Measurements from ENCODE around the gene SRP14. TPM values are rescaled to one million over a fixed set of nuclear protein-coding genes. Genes with fewer than 3 reads are reported as not detected.
"Not testable (repeated sequence)": the region's sequence is repeated elsewhere in the genome, so short reads cannot be mapped to it uniquely, and the experiment has no call there.

SRP14 gene
- total RNA-seq, 3 donors from 2014 or later: 131 to 154 (median 142) TPM

DNA sequence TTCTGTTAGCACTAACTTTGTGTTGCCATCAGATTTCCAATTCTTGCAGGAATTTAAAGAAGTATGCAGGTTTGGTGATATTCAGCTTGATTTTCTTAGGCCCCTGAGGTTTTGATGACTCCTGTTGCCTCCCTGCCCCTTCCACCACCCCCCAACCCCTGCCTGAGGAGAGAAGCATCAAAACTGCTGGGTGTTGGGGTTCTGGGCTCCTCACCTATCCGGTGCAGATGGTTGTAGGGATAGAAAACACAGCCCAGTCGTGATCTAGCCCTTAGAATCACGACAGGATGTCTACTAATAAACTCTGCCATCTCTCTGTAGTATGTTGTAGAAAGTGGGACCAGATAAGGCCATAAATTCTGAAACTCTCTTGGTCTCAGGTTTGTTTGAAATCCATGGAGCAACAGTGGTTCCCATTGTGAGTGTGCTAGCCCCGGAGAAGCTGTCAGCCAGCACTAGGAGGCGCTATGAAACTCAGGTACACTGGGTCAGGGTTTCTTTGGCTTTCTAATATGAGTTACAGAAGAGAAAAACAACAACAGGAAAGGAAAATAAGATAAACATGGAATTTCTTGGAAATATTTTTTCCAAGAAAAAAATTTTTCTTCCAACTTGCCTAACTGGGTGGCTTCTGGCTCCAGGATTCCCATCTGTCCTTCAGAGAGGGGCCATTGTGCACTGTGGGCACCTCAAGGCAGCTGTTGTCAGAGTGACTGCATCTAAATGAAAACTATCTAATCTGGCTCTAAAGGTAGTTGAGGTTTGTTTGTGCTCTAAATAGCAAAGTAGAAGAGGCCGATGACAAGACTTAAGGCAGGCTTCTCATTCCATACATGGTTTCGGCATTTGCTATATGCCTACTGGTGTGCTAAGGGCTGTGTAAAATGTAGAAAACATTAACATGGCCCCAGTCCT, 8.7 kb downstream of the SRP14 start:
- peak in 2 of 3 donors; percentile 46 to 69 for DNase-seq

GRCh38 chr15:40028853-40029252, 10.1 kb downstream of the SRP14 start:
- intact Hi-C loops (cut with DNase I, micrococcal nuclease): no loop called here
- H3K36me3 ChIP-seq (ENCODE audit: low read depth): peaks cover 6% of the 10 kb centered on the region
- ATAC-seq (no peak), DNase-seq (no peak)
- H3K9me3 ChIP-seq: no peaks in the 10 kb centered on the region
- no peak overlapping the region for H3K4me3 ChIP-seq
- H3K4me1 ChIP-seq (ENCODE audit: low read depth): no peaks in the 10 kb centered on the region
- TF ChIP-seq CTCF (IDR thresholded peaks at IDR 0.05): no peak

More for the DNA sequence above, 8.7 kb downstream of the SRP14 start:
- Histone ChIP-seq H3K4me1 (ENCODE audit: low read depth) (no peaks in the 10 kb centered on the region), H3K9me3 (no peaks in the 10 kb centered on the region), H3K4me3 (no peak overlapping the region), H3K36me3 (ENCODE audit: low read depth) (peaks cover 6% of the 10 kb centered on the region)
- TF ChIP-seq CTCF (IDR thresholded peaks at IDR 0.05): peak; percentile 29
- ATAC-seq: peak; percentile 68
- intact Hi-C loops (cut with DNase I, micrococcal nuclease): loop anchor here in 1 of 2 donors (5.0 kb wide), 1 partner anchor 192 kb away; no protein-coding TSS in a partner anchor

- no peak for DNase-seq
- intact Hi-C loops (cut with DNase I, micrococcal nuclease): no loop called here
- no peaks in the 10 kb centered on the region for H3K9me3 ChIP-seq
- no peak for TF ChIP-seq CTCF (IDR thresholded peaks at IDR 0.05)
- ATAC-seq: no peak
- H3K4me1 ChIP-seq (ENCODE audit: low read depth): no peaks in the 10 kb centered on the region
- peaks cover under 1% of the 10 kb centered on the region for H3K36me3 ChIP-seq (ENCODE audit: low read depth)
- H3K4me3 ChIP-seq: no peak overlapping the region
These were observed 10.8 kb downstream of the SRP14 start for GRCh38 chr15:40028193-40028592.

DNA sequence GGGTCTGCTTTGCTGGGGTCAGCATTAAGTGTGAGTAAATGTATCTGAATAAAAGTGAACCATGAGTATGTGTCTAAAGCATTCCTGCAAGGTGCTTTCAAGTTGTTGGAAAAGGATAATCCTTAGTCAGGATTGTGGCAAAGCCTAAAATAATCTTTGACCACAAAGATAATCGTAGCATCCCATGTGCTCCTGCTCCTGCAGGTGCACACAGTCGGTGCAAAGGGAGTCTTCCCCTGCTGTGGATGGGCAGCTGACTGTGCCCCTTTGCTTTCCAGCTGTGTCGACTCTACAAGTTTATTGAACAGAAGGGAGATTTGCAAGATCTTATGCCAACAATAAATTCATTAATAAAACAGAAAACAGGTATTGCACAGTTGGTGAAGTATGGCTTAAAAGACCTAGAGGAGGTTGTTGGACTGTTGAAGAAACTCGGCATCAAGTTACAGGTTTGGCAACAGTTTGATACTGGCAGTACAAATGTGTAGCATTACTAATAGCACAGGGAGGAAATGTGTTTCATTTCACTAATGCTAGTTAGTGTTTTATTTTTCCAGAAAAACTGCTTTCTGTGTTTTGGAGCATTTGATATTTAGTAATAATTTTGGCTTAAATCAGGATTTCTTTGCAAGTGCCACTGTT, 22.6 kb downstream of the SRP14 start:
- H3K9me3 ChIP-seq: peaks cover 14% of the 10 kb centered on the region
- H3K4me3 ChIP-seq: no peak overlapping the region
- no peaks in the 10 kb centered on the region for H3K36me3 ChIP-seq (ENCODE audit: low read depth)
- no peak for ATAC-seq
- no peak for DNase-seq
- TF ChIP-seq CTCF (IDR thresholded peaks at IDR 0.05): no peak
- intact Hi-C loops (cut with DNase I, micrococcal nuclease): no loop called here
- H3K4me1 ChIP-seq (ENCODE audit: low read depth): no peaks in the 10 kb centered on the region

GRCh38 chr15:40014390-40014789, 24.6 kb downstream of the SRP14 start:
- intact Hi-C loops (cut with DNase I, micrococcal nuclease): no loop called here

DNA sequence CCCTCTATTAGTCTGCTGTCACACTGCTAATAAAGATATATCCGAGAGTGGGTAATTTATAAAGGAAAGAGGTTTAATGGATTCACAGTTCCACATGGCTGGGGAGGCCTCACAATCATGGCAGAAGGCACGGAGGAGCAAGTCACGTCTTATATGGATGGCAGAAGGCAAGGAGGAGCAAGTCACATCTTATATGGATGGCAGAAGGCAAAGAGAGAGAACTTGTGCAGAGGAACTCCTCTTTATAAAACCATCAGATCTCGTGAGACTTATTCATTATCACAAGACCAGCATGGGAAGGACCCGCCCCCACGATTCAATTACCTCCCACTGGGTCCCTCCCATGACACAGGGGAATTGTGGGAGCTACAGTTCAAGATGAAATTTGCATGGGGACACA, 25.6 kb downstream of the SRP14 start:
- ATAC-seq; H3K36me3 ChIP-seq (ENCODE audit: low read depth); H3K4me3 ChIP-seq; DNase-seq; H3K4me1 ChIP-seq (ENCODE audit: low read depth); intact Hi-C loops (cut with DNase I, micrococcal nuclease): not testable (repeated sequence)
- H3K9me3 ChIP-seq: peaks cover 14% of the 10 kb centered on the region

More at GRCh38 chr15:40014390-40014789, 24.6 kb downstream of the SRP14 start:
- no peaks in the 10 kb centered on the region for H3K4me1 ChIP-seq (ENCODE audit: low read depth)
- no peak overlapping the region for H3K4me3 ChIP-seq
- TF ChIP-seq CTCF (IDR thresholded peaks at IDR 0.05): no peak
- H3K9me3 ChIP-seq: peaks cover 14% of the 10 kb centered on the region
- no peak for DNase-seq
- ATAC-seq: no peak
- H3K36me3 ChIP-seq (ENCODE audit: low read depth): no peaks in the 10 kb centered on the region
